Superior temporal gyrus (tissue), 1 donor: ENCODE results near the gene ZNF490.
"Not testable (repeated sequence)": the region's sequence is repeated elsewhere in the genome, so short reads cannot be mapped to it uniquely, and the experiment has no call there.

ENCODE experiments used
- DNase-seq: peaks from one replicate; pipeline ENCODE4 v3.0.0-alpha.2; 2016; ENCODE audit errors: extremely low spot score

Gene ZNF490

GRCh38 chr19:12621253-12622024 is 10.8 kb upstream of the ZNF490 start:
- DNase-seq, result not testable (repeated sequence)

GRCh38 chr19:12617646-12618045 is 7.0 kb upstream of the ZNF490 start:
- DNase-seq, result no peak

GRCh38 chr19:12611361-12611699 is 717 bp upstream of the ZNF490 start:
- peak; percentile 79 for DNase-seq

- no peak for DNase-seq
These were observed 3.0 kb downstream of the ZNF490 start for GRCh38 chr19:12607631-12608030.

- no peak for DNase-seq
These were observed 3.8 kb downstream of the ZNF490 start for GRCh38 chr19:12606796-12607195.

GRCh38 chr19:12603714-12604113 is 6.9 kb downstream of the ZNF490 start:
- DNase-seq, result peak; percentile 2

GRCh38 chr19:12597594-12597993 is 13.0 kb downstream of the ZNF490 start:
- DNase-seq, result no peak

GRCh38 chr19:12596927-12597548 is 13.6 kb downstream of the ZNF490 start:
- peak; percentile 2 for DNase-seq

- peak; percentile 0 for DNase-seq
These were observed 14.1 kb downstream of the ZNF490 start for GRCh38 chr19:12596485-12596884.

- DNase-seq, result no peak
These were observed 29.5 kb downstream of the ZNF490 start for GRCh38 chr19:12581100-12581499.

- DNase-seq, result no peak
These were observed 30.4 kb downstream of the ZNF490 start for GRCh38 chr19:12580180-12580694.

GRCh38 chr19:12578641-12579040 is 32.0 kb downstream of the ZNF490 start:
- no peak for DNase-seq

- no peak for DNase-seq
These were observed 36.6 kb downstream of the ZNF490 start for GRCh38 chr19:12574036-12574435.

- no peak for DNase-seq
These were observed 42.7 kb downstream of the ZNF490 start for GRCh38 chr19:12567951-12568350.

- DNase-seq, result not testable (repeated sequence)
These were observed 44.2 kb downstream of the ZNF490 start for GRCh38 chr19:12566380-12566779.

GRCh38 chr19:12564016-12564664 is 46.5 kb downstream of the ZNF490 start:
- DNase-seq, result peak; percentile 96

- DNase-seq, result no peak
These were observed 55.1 kb downstream of the ZNF490 start for GRCh38 chr19:12555456-12555930.

- peak; percentile 99 for DNase-seq
These were observed 59.4 kb downstream of the ZNF490 start, which contains the start of gene ZNF564 for GRCh38 chr19:12551060-12551832. Gene ZNF564, minus strand, starts transcription at chr19:12551482. Its CDS starts 150 bp downstream, at chr19:12551332.

GRCh38 chr19:12546903-12547302 is 63.7 kb downstream of the ZNF490 start:
- DNase-seq, result no peak

- no peak for DNase-seq
These were observed 64.5 kb downstream of the ZNF490 start for GRCh38 chr19:12546068-12546467.

GRCh38 chr19:12545267-12545666 is 65.3 kb downstream of the ZNF490 start:
- no peak for DNase-seq
